Astrocyte of the cerebellum (primary cell): ENCODE data around the gene ANKS1B.

ENCODE experiments used
- DNase-seq: peaks from one replicate; pipeline ENCODE4 v3.0.0-alpha.2; 2011; ENCODE audit warnings: low read depth
- H3K4me3 ChIP-seq: 2 replicates; pipeline ENCODE4 v1.5.1; 2011; ENCODE audit warnings: mild to moderate bottlenecking, low read depth, low read length, moderate library complexity
- in situ Hi-C: cut with HindIII; loops from 2 replicates; pipeline ENCODE4 v1.10.0; 2017; ENCODE audit warnings: low sequenced_read_pairs
- TF ChIP-seq, protein P1 (sequence below): IDR thresholded peaks from 2 replicates; pipeline ENCODE4 v1.5.1; 2012; ENCODE audit warnings: low read length, low read depth, moderate library complexity, mild to moderate bottlenecking; ENCODE audit errors: missing control alignments

ANKS1B gene

DNA sequence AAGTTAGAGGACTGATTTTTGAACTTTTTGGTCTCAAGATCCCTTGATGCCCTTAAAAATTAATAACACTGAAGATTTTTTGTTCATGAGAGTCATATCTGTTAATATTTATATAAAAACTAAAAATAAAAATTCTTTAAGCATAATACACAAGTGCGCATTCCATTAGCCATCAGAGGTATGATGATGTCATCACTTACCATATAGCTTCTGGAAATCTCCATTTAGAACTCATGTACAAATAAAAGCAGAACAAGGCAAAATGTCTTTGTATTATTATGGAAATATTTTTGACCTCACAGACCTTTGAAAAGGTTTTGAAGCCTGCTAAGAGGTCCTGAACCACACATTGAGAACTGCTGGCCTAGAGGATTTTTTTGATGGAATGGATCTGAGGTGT is 551.6 kb downstream of the ANKS1B start:
- DNase-seq, result no peak
- in situ Hi-C loops, result no loop called here
- TF ChIP-seq, protein P1, sequence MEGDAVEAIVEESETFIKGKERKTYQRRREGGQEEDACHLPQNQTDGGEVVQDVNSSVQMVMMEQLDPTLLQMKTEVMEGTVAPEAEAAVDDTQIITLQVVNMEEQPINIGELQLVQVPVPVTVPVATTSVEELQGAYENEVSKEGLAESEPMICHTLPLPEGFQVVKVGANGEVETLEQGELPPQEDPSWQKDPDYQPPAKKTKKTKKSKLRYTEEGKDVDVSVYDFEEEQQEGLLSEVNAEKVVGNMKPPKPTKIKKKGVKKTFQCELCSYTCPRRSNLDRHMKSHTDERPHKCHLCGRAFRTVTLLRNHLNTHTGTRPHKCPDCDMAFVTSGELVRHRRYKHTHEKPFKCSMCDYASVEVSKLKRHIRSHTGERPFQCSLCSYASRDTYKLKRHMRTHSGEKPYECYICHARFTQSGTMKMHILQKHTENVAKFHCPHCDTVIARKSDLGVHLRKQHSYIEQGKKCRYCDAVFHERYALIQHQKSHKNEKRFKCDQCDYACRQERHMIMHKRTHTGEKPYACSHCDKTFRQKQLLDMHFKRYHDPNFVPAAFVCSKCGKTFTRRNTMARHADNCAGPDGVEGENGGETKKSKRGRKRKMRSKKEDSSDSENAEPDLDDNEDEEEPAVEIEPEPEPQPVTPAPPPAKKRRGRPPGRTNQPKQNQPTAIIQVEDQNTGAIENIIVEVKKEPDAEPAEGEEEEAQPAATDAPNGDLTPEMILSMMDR, result no peak
- H3K4me3 ChIP-seq, result no peak overlapping the region

DNA sequence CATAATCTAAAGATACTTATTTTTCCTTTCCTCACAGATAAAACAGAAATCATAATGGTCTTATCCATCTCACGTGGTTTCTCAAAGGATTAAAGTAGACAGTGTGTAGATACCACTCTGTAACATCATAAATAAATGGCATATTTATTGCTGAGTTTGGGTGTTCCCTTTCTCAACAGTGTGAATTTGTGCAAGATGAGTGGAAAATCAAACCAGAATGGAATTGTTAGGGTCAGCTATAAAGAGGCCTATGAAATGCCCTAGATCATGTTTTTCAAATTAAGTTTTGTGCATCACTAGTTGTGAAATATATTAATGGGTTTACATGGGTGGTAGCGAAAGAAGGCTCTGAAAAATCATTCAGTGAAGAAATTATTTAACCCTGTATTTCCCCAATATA is 553.5 kb downstream of the ANKS1B start:
- H3K4me3 ChIP-seq, result no peak overlapping the region
- TF ChIP-seq, protein P1, result no peak
- DNase-seq, result no peak
- in situ Hi-C loops, result no loop called here

DNA sequence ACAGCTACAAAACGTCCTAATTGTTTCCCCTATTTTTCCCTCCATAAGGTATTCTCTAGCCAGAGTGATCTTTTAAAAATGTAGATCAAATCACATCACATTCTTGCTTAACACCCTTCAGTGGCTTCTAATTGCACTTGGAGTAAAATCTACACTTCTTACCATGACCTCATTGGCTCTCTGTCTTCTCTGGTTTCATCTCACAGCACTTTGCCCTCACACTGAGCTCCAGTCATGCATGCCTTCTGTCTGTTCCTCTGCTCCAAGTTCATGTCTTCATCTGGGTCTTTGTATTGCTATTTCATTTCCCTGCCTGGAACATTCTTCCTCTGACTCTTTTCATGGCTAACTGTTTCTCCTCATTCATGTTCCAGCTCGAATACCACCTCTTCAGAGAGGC is 557.6 kb downstream of the ANKS1B start:
- in situ Hi-C loops, result no loop called here
- DNase-seq, result no peak
- H3K4me3 ChIP-seq, result no peak overlapping the region
- TF ChIP-seq, protein P1, result no peak

DNA sequence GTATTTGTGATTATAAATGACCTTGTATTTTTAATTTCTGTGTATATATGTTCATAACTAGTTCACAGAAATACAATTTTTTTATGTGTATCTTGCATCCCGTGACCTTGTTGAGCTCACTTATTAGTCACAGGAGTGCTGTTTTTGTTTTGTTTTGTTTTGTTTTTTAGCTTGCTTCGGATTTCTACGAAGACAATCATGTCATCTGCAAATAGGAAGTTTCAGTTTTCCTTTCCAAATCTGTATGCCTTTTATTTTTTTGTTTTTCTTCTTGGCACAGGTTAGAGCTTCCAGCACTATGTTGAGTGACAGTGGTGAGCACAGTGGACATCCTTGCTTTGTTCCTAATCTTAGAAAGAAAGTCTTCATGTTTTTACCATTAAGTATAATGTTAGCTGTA is 566.4 kb downstream of the ANKS1B start:
- TF ChIP-seq, protein P1, result no peak
- H3K4me3 ChIP-seq, result no peak overlapping the region
- no peak for DNase-seq
- in situ Hi-C loops, result no loop called here

DNA sequence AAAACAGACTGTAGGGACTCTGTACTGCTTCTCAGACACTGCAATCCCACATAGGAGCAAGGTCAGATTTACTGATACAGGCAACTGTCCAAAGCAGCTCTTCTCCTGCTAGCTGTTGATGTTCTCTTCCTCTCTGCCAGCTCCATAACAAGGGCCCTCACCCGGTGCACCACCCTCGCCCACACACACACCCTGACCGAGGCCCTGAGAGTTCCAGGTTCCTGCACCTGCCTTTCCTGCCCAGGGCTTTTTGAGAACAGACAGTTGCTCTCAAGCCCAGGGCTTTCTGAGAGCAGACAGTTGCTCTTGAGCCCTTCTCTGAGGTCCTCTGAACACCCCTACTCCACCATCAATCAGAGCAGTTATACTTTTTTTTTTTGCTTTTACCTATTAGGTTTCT is 571.0 kb downstream of the ANKS1B start:
- no peak overlapping the region for H3K4me3 ChIP-seq
- TF ChIP-seq, protein P1, result no peak
- in situ Hi-C loops, result no loop called here
- DNase-seq, result no peak

DNA sequence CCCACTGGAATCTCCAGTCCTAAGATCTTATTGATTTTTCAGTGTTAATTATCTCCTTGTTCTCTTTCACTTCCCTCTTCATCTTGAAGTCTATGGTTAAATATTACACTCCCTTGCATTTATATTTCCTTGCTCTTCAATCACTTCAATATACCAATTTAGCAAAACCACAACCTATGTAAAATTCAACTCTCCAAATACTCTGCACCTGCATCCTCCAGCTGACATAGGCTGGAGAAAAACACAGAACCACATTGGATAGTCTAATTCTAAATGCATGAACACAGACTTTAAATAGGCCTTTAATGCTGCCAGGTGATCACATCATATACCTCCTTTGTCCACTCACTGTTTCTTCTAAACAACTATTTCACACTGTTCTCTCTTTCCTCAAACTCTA is 591.0 kb downstream of the ANKS1B start:
- TF ChIP-seq, protein P1, result no peak
- DNase-seq, result no peak
- H3K4me3 ChIP-seq, result no peak overlapping the region
- in situ Hi-C loops, result no loop called here
